H9 (cell line): Measurements from ENCODE around the gene SKAP1. TPM values are rescaled to one million over a fixed set of nuclear protein-coding genes. Genes with fewer than 3 reads are reported as not detected.

ENCODE experiments used
- DNase-seq: peaks from one replicate; pipeline ENCODE4 v3.0.0-alpha.2; 2017
- H2AFZ ChIP-seq: one replicate; pipeline ENCODE4 v1.6.1; 2013; ENCODE audit warnings: mild to moderate bottlenecking, low read length, control low read depth, moderate library complexity
- H2AK5ac ChIP-seq: 2 replicates; pipeline ENCODE4 v1.6.1; 2013; ENCODE audit warnings: low read length, control low read depth, mixed read lengths; ENCODE audit not compliant: insufficient read length
- H2BK120ac ChIP-seq: one replicate; pipeline ENCODE4 v1.6.1; 2013; ENCODE audit warnings: low read depth, mild to moderate bottlenecking, low read length, control low read depth, inconsistent platforms; ENCODE audit not compliant: poor library complexity, severe bottlenecking
- H2BK12ac ChIP-seq: 2 replicates; pipeline ENCODE4 v1.6.1; 2013; ENCODE audit warnings: low read length, control low read depth, mixed read lengths, low read depth; ENCODE audit not compliant: insufficient read length
- H2BK15ac ChIP-seq: 2 replicates; pipeline ENCODE4 v1.6.1; 2013; ENCODE audit warnings: low read depth, low read length, control low read depth
- H2BK20ac ChIP-seq: one replicate; pipeline ENCODE4 v1.6.1; 2013; ENCODE audit warnings: low read depth, mild to moderate bottlenecking, low read length, control low read depth, inconsistent platforms; ENCODE audit not compliant: poor library complexity, severe bottlenecking
- H2BK5ac ChIP-seq: 2 replicates; pipeline ENCODE4 v1.6.1; 2013; ENCODE audit warnings: low read length, control low read depth, mixed read lengths; ENCODE audit not compliant: insufficient read length
- H3K14ac ChIP-seq: 2 replicates; pipeline ENCODE4 v1.6.1; 2013; ENCODE audit warnings: low read length, control low read depth; ENCODE audit not compliant: insufficient read depth
- H3K18ac ChIP-seq: 2 replicates; pipeline ENCODE4 v1.6.1; 2013; ENCODE audit warnings: low read depth, mild to moderate bottlenecking, mixed read lengths, low read length, control low read depth; ENCODE audit not compliant: insufficient read length
- H3K23ac ChIP-seq: 2 replicates; pipeline ENCODE4 v1.6.1; 2013; ENCODE audit warnings: low read length, control low read depth, mixed read lengths, low read depth; ENCODE audit not compliant: insufficient read length
- H3K23me2 ChIP-seq: 2 replicates; pipeline ENCODE4 v1.6.1; 2013; ENCODE audit warnings: low read depth, mild to moderate bottlenecking, mixed read lengths, low read length, control low read depth; ENCODE audit not compliant: insufficient read length, poor library complexity, severe bottlenecking
- H3K27ac ChIP-seq: 2 replicates; pipeline ENCODE4 v1.5.1; 2013; ENCODE audit warnings: low read length, control low read depth, mixed read lengths, low read depth; ENCODE audit not compliant: insufficient read length
- H3K27me3 ChIP-seq: 2 replicates; pipeline ENCODE4 v1.6.1; 2013; ENCODE audit warnings: low read length, control low read depth, inconsistent platforms; ENCODE audit not compliant: insufficient read depth
- H3K4ac ChIP-seq: 2 replicates; pipeline ENCODE4 v1.6.1; 2013; ENCODE audit warnings: low read depth, mild to moderate bottlenecking, control low read depth, inconsistent platforms, low read length, moderate library complexity
- H3K4me1 ChIP-seq: 2 replicates; pipeline ENCODE4 v1.6.1; 2013; ENCODE audit warnings: low read length, control low read depth, inconsistent platforms; ENCODE audit not compliant: insufficient read depth
- H3K4me2 ChIP-seq: 2 replicates; pipeline ENCODE4 v1.6.1; 2013; ENCODE audit warnings: low read length, control low read depth, mixed read lengths; ENCODE audit not compliant: insufficient read length, insufficient read depth
- H3K56ac ChIP-seq: 2 replicates; pipeline ENCODE4 v1.6.1; 2013; ENCODE audit warnings: low read depth, mild to moderate bottlenecking, mixed read lengths, low read length, control low read depth; ENCODE audit not compliant: insufficient read length
- H3K79me1 ChIP-seq: 2 replicates; pipeline ENCODE4 v1.6.1; 2013; ENCODE audit warnings: low read depth, mild to moderate bottlenecking, moderate library complexity, low read length, control low read depth, inconsistent platforms; ENCODE audit not compliant: insufficient read depth, poor library complexity, severe bottlenecking
- H3K79me2 ChIP-seq: 2 replicates; pipeline ENCODE4 v1.6.1; 2013; ENCODE audit warnings: low read length, control low read depth, inconsistent platforms; ENCODE audit not compliant: insufficient read depth
- H3K9ac ChIP-seq: 2 replicates; pipeline ENCODE4 v1.6.1; 2013; ENCODE audit warnings: low read length, control low read depth, mixed read lengths; ENCODE audit not compliant: insufficient read length; ENCODE audit errors: extremely low read depth
- H3K9me3 ChIP-seq: one replicate; pipeline ENCODE4 v1.6.1; 2013; ENCODE audit warnings: low read depth, low read length, inconsistent platforms; ENCODE audit not compliant: control insufficient read depth
- H3T11ph ChIP-seq: one replicate; pipeline ENCODE4 v1.6.1; 2013; ENCODE audit warnings: mild to moderate bottlenecking, low read length, control low read depth, inconsistent platforms
- H4K20me1 ChIP-seq: one replicate; pipeline ENCODE4 v1.6.1; 2013; ENCODE audit not compliant: control insufficient read depth, insufficient read length, insufficient read depth
- H4K5ac ChIP-seq: 2 replicates; pipeline ENCODE4 v1.6.1; 2013; ENCODE audit warnings: low read depth, mild to moderate bottlenecking, mixed read lengths, low read length, control low read depth; ENCODE audit not compliant: insufficient read length
- H4K8ac ChIP-seq: replicated peaks from 2 replicates; pipeline ENCODE4 v1.6.1; 2013; ENCODE audit warnings: low read length, control low read depth, mixed read lengths, low read depth; ENCODE audit not compliant: insufficient read length
- H4K91ac ChIP-seq: 2 replicates; pipeline ENCODE4 v1.6.1; 2013; ENCODE audit warnings: low read depth, mild to moderate bottlenecking, moderate library complexity, mixed read lengths, low read length, control low read depth; ENCODE audit not compliant: insufficient read length
- H3K27ac Mint-ChIP-seq, 3 experiments: 2 replicates in 2 of 3; 3 replicates in 1 of 3; pipeline ENCODE4 v1.8.0; 2020 to 2021; ENCODE audit warnings: mixed read lengths in 3 of 3, mild to moderate bottlenecking in 1 of 3, moderate library complexity in 1 of 3
- H3K27me3 Mint-ChIP-seq: 2 replicates; pipeline ENCODE4 v1.8.0; 2021; ENCODE audit warnings: low read depth, mild to moderate bottlenecking, moderate library complexity, mixed read lengths
- H3K36me3 Mint-ChIP-seq, 3 experiments: 2 replicates in 2 of 3; 3 replicates in 1 of 3; pipeline ENCODE4 v1.8.0; 2020 to 2021; ENCODE audit warnings: low read depth in 3 of 3, mixed read lengths in 3 of 3; ENCODE audit not compliant: insufficient read depth in 1 of 3
- H3K4me1 Mint-ChIP-seq, 2 experiments: 2 replicates each; pipeline ENCODE4 v1.8.0; 2020; ENCODE audit warnings: mixed read lengths in 2 of 2
- H3K4me3 Mint-ChIP-seq, 2 experiments: 2 replicates in 1 of 2; 3 replicates in 1 of 2; pipeline ENCODE4 v1.8.0; 2020 to 2021; ENCODE audit warnings: mild to moderate bottlenecking in 2 of 2, mixed read lengths in 2 of 2, moderate library complexity in 1 of 2
- H3K9me3 Mint-ChIP-seq, 2 experiments: 2 replicates in 1 of 2; 3 replicates in 1 of 2; pipeline ENCODE4 v1.8.0; 2020; ENCODE audit warnings: mild to moderate bottlenecking in 2 of 2, mixed read lengths in 2 of 2, moderate library complexity in 1 of 2
- CTCF ChIP-seq: fragments of 200-600 bp; sonication (generic); conservative IDR thresholded peaks from 3 replicates; pipeline ENCODE4 v1.8.0; 2021; ENCODE audit warnings: antibody characterized with exemption, mild to moderate bottlenecking
- WGBS: extraction: QIAGEN DNeasy Blood & Tissue Kit; methylation state at CpG from one replicate; pipeline ENCODE4 v1.1.7; 2013; ENCODE audit warnings: missing lambda C conversion rate, low lambda C conversion rate, mixed read lengths; ENCODE audit not compliant: insufficient read length; ENCODE audit errors: extremely low coverage; 5-methylcytosine and 5-hydroxymethylcytosine counted together
- total RNA-seq: library from RNA; stranded (reverse); gene quantifications from 2 replicates; pipeline ENCODE4 v1.2.1, GENCODE V29; 2021

The SKAP1 gene
- total RNA-seq, 1 experiment from 2014 or later = not detected

GRCh38 chr17:48123111-48123510, 306.9 kb downstream of the SKAP1 start:
- H2BK20ac ChIP-seq = no peak overlapping the region
- DNase-seq = no peak

More at GRCh38 chr17:48123111-48123510, 306.9 kb downstream of the SKAP1 start:
- Histone ChIP-seq H2BK5ac (no peak overlapping the region), H3K4me1 (no peaks in the 10 kb centered on the region), H2AK5ac (no peak overlapping the region), H2BK12ac (no peak overlapping the region), H3K23ac (no peak overlapping the region), H3K18ac (no peak overlapping the region), H2BK15ac (no peak overlapping the region), H3K4me2 (no peak overlapping the region), H3K27me3 (no peaks in the 10 kb centered on the region), H2AFZ (no peak overlapping the region), H4K8ac (no peak overlapping the region), H3K4ac (no peak overlapping the region), H3K79me1 (no peaks in the 10 kb centered on the region), H4K5ac (no peak overlapping the region), H3K79me2 (no peaks in the 10 kb centered on the region), H4K20me1 (no peaks in the 10 kb centered on the region), H3K27ac (no peak overlapping the region), H3K14ac (no peak overlapping the region), H3K9ac (no peak overlapping the region), H3T11ph (no peak overlapping the region), H4K91ac (no peak overlapping the region), H2BK120ac (no peak overlapping the region), H3K23me2 (no peaks in the 10 kb centered on the region), H3K9me3 (no peaks in the 10 kb centered on the region), H3K56ac (no peak overlapping the region)
- no peak overlapping the region for H3K4me3 Mint-ChIP-seq
- peaks cover 2 to 3% of the 10 kb centered on the region in 2 experiments; a peak in 3 of 4 replicates for H3K4me1 Mint-ChIP-seq
- no peak for TF ChIP-seq CTCF
- H3K9me3 Mint-ChIP-seq = no peaks in the 10 kb centered on the region
- H3K27ac Mint-ChIP-seq = peak overlapping the region in 1 of 3 experiments; percentile 7; a peak in 2 of 7 replicates
- H3K36me3 Mint-ChIP-seq = peaks cover 10 to 48% (median 38%) of the 10 kb centered on the region in 3 experiments; a peak in 6 of 7 replicates
- WGBS = no CpG with 5 or more reads among the region's 6 CpGs
- H3K27me3 Mint-ChIP-seq = no peaks in the 10 kb centered on the region
